WTC11 (cell line): ENCODE results near the gene B4GALNT1.

Source experiments
- ATF1 ChIP-seq: sonication (generic); formaldehyde crosslinking; IDR thresholded peaks from 2 replicates; pipeline ENCODE4 v1.8.1; 2023; ENCODE audit warnings: mild to moderate bottlenecking, moderate library complexity, missing genetic modification reagents
- FOXP4 ChIP-seq: sonication (generic); formaldehyde crosslinking; IDR thresholded peaks from 2 replicates; pipeline ENCODE4 v1.8.0; 2022; ENCODE audit warnings: mild to moderate bottlenecking, missing genetic modification reagents
- SMAD4 ChIP-seq: sonication (generic); formaldehyde crosslinking; IDR thresholded peaks from 2 replicates; pipeline ENCODE4 v1.8.0; 2022; ENCODE audit warnings: mild to moderate bottlenecking, missing genetic modification reagents
- TCF7 ChIP-seq: sonication (generic); formaldehyde crosslinking; IDR thresholded peaks from 2 replicates; pipeline ENCODE4 v1.8.0; 2022; ENCODE audit warnings: mild to moderate bottlenecking, low read depth, missing genetic modification reagents, moderate library complexity
- ZBTB21 ChIP-seq: sonication (generic); formaldehyde crosslinking; IDR thresholded peaks from 2 replicates; pipeline ENCODE4 v1.8.1; 2023; ENCODE audit warnings: mild to moderate bottlenecking, missing genetic modification reagents, borderline replicate concordance
- TF ChIP-seq, protein P1 (sequence below): fragments of 200-600 bp; IDR thresholded peaks from 2 replicates; pipeline ENCODE4 v1.8.0; 2022; ENCODE audit warnings: antibody characterized with exemption
- TF ChIP-seq, protein P2 (sequence below): sonication (generic); formaldehyde crosslinking; IDR thresholded peaks from 2 replicates; pipeline ENCODE4 v1.8.1; 2022; ENCODE audit warnings: missing genetic modification reagents, borderline replicate concordance
- TF ChIP-seq, protein P3 (sequence below): sonication (generic); formaldehyde crosslinking; IDR thresholded peaks from 2 replicates; pipeline ENCODE4 v1.8.0; 2022; ENCODE audit warnings: mild to moderate bottlenecking, missing genetic modification reagents
- TF ChIP-seq, protein P4 (sequence below): sonication (generic); formaldehyde crosslinking; IDR thresholded peaks from 2 replicates; pipeline ENCODE4 v1.8.1; 2022; ENCODE audit warnings: low read depth, missing genetic modification reagents, borderline replicate concordance

- TF ChIP-seq FOXP4 (CRISPR knock-in tag) (no peak), SMAD4 (CRISPR knock-in tag) (no peak), ATF1 (CRISPR knock-in tag) (no peak), TCF7 (CRISPR knock-in tag) (no peak), ZBTB21 (CRISPR knock-in tag) (no peak)
- TF ChIP-seq, protein P1, sequence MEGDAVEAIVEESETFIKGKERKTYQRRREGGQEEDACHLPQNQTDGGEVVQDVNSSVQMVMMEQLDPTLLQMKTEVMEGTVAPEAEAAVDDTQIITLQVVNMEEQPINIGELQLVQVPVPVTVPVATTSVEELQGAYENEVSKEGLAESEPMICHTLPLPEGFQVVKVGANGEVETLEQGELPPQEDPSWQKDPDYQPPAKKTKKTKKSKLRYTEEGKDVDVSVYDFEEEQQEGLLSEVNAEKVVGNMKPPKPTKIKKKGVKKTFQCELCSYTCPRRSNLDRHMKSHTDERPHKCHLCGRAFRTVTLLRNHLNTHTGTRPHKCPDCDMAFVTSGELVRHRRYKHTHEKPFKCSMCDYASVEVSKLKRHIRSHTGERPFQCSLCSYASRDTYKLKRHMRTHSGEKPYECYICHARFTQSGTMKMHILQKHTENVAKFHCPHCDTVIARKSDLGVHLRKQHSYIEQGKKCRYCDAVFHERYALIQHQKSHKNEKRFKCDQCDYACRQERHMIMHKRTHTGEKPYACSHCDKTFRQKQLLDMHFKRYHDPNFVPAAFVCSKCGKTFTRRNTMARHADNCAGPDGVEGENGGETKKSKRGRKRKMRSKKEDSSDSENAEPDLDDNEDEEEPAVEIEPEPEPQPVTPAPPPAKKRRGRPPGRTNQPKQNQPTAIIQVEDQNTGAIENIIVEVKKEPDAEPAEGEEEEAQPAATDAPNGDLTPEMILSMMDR, result no peak
- TF ChIP-seq, protein P2, sequence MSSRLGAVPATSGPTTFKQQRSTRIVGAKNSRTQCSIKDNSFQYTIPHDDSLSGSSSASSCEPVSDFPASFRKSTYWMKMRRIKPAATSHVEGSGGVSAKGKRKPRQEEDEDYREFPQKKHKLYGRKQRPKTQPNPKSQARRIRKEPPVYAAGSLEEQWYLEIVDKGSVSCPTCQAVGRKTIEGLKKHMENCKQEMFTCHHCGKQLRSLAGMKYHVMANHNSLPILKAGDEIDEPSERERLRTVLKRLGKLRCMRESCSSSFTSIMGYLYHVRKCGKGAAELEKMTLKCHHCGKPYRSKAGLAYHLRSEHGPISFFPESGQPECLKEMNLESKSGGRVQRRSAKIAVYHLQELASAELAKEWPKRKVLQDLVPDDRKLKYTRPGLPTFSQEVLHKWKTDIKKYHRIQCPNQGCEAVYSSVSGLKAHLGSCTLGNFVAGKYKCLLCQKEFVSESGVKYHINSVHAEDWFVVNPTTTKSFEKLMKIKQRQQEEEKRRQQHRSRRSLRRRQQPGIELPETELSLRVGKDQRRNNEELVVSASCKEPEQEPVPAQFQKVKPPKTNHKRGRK (CRISPR knock-in tag), result no peak
- TF ChIP-seq, protein P3, sequence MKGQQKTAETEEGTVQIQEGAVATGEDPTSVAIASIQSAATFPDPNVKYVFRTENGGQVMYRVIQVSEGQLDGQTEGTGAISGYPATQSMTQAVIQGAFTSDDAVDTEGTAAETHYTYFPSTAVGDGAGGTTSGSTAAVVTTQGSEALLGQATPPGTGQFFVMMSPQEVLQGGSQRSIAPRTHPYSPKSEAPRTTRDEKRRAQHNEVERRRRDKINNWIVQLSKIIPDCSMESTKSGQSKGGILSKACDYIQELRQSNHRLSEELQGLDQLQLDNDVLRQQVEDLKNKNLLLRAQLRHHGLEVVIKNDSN (CRISPR knock-in tag), result peak; percentile 17; the same call in 1 of the 2 replicates
- TF ChIP-seq, protein P4, sequence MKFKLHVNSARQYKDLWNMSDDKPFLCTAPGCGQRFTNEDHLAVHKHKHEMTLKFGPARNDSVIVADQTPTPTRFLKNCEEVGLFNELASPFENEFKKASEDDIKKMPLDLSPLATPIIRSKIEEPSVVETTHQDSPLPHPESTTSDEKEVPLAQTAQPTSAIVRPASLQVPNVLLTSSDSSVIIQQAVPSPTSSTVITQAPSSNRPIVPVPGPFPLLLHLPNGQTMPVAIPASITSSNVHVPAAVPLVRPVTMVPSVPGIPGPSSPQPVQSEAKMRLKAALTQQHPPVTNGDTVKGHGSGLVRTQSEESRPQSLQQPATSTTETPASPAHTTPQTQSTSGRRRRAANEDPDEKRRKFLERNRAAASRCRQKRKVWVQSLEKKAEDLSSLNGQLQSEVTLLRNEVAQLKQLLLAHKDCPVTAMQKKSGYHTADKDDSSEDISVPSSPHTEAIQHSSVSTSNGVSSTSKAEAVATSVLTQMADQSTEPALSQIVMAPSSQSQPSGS, result no peak
Observed at GRCh38 chr12:57609101-57609780, 23.8 kb downstream of the B4GALNT1 start.
